Measurements from ENCODE around the gene PSME1. TPM values are rescaled to one million over a fixed set of nuclear protein-coding genes. Genes with fewer than 3 reads are reported as not detected.
A peak's percentile ranks its signal among the peaks of the same experiment; 100 is the strongest.

The PSME1 gene
- total and polyA plus RNA-seq, 2 of the 13 experiments (the other 11 are each of a cell fraction or from before 2014, with no cell fraction given) = 159 to 608 TPM

DNA sequence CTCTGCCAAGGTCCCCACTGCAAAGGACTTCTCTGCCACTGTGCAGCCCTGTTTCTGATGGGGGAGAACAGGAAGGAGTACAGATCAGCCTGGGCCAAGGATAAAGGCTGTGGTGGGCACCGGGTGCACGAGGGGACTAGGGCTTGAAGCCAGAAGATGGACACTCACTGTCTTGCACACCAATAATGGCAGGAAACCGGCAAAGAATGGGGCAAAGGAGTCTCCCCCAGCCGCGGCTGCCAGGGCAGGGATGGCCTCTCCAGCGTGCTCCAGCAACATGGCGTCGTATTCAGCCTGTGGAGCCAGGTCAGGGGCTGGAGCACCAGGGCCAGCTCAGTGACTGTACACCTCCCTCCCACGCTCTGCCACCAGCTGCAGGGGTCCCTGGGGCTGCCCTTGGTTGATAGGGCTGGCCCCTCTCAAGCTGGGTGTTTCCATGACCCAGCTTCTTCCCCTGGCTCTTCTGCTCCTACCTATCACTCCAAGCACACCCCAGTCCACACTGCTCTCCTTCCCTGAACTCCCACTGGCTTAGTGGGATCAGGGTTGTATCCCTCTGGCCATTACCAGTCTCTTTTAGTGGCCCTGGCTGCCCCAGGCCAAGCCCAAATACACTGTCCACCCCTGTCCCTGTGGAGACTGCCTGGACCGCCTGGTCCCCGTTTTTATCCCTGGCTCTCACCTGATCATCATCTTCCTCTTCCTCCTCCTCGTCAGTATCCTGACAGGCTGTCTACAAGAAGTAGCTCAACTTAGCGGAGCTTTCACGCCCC lies 46.3 kb downstream of the PSME1 start (continued):
- TF ChIP-seq ZNF441 (CRISPR knock-in tag; IDR thresholded peaks at IDR 0.05; ENCODE audit: borderline replicate concordance) (no peak), ZNF34 (CRISPR knock-in tag; IDR thresholded peaks at IDR 0.05; ENCODE audit: borderline replicate concordance) (0 out of 2 replicates have a peak, but pooled peaks have one; percentile 15), GABPA (IDR thresholded peaks at IDR 0.05; ENCODE audit: low read depth, low read length) (no peak), GABPA (CRISPR knock-in tag; IDR thresholded peaks at IDR 0.05; ENCODE audit: low read depth) (no peak), TCF12 (IDR thresholded peaks at IDR 0.05) (no peak), TCF12 (CRISPR knock-in tag; IDR thresholded peaks at IDR 0.05) (no peak), RBM22 (optimal IDR thresholded peaks at IDR 0.05; ENCODE audit: low read length) (peak; percentile 36), ZNF672 (CRISPR knock-in tag; IDR thresholded peaks at IDR 0.05) (no peak), BORCS8-MEF2B (CRISPR knock-in tag; IDR thresholded peaks at IDR 0.05) (0 out of 2 replicates have a peak, but pooled peaks have one; percentile 3), PAF1 (CRISPR knock-in tag; IDR thresholded peaks at IDR 0.05) (peak; percentile 66; the same call in 1 of the 2 replicates), ZNF562 (CRISPR knock-in tag; IDR thresholded peaks at IDR 0.05; ENCODE audit: borderline replicate concordance) (no peak)
- TF ChIP-seq, protein P1, sequence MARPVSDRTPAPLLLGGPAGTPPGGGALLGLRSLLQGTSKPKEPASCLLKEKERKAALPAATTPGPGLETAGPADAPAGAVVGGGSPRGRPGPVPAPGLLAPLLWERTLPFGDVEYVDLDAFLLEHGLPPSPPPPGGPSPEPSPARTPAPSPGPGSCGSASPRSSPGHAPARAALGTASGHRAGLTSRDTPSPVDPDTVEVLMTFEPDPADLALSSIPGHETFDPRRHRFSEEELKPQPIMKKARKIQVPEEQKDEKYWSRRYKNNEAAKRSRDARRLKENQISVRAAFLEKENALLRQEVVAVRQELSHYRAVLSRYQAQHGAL (CRISPR knock-in tag; IDR thresholded peaks at IDR 0.05; ENCODE audit: not compliant biosample characterization) = no peak

DNA sequence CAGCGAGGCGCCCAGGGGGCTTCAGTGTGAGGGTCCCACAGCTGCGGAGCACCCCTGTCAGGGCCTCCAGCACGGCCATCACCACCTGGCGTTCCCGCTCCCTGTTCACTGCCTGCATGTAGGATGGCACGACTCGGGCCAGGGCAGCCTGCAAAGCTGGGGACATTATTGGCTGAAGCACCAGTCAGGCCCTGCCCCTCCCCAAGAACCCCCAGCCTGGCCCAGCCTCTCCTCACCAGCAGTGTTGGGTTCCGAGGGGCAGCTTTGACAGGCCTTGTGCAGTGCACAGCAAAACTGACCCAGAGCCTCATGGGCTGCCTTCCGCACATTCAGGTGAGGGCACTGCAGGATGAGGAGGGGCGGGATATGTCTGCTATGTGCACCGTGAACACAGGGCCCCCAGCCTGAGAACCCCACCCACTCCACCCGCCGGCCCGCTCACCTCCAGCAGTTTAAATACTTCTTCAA lies 47.1 kb downstream of the PSME1 start:
- no peak for FAIRE-seq
- Histone ChIP-seq H4K20me1 (ENCODE audit: insufficient read depth, low read length) (no peaks in the 10 kb centered on the region), H3K36me3 (replicated peaks in 1 of 2; ENCODE audit: control insufficient read depth in 1 of 2, insufficient read depth in 2 of 2, low read length in 2 of 2) (peaks cover 85 to 95% of the 10 kb centered on the region in 2 experiments), H3K9me3 (ENCODE audit: low read length) (no peaks in the 10 kb centered on the region), H3K4me2 (ENCODE audit: low read depth, low read length) (no peak overlapping the region), H3K9ac (ENCODE audit: insufficient read depth, low read depth, low read length) (no peak overlapping the region), H3K27ac (ENCODE audit: extremely low read length, insufficient read depth, low read length) (no peak overlapping the region), H3K4me3 (replicated peaks in 1 of 3; ENCODE audit: insufficient read depth in 1 of 3, low read depth in 2 of 3, low read length in 3 of 3) (no peak overlapping the region), H2AFZ (ENCODE audit: low read length) (no peak overlapping the region), H3K27me3 (ENCODE audit: control insufficient read depth in 1 of 2, insufficient read depth in 2 of 2, low read length in 2 of 2) (no peaks in the 10 kb centered on the region), H3K4me1 (ENCODE audit: insufficient read depth, low read length) (peaks cover 13% of the 10 kb centered on the region), H3K79me2 (ENCODE audit: insufficient read depth, low read length) (peaks cover 14% of the 10 kb centered on the region)
- POLR2A ChIA-PET = interaction anchor here (1.0 to 8.1 kb wide), 4 partner anchors 12 to 46 kb away, joined by 3 to 53 read pairs (median 8); partner anchors contain the start of genes IRF9, PSME2 and TM9SF1
- intact Hi-C loops (cut with micrococcal nuclease; ENCODE audit: unreplicated experiment) = no loop called here
- WGBS (ENCODE audit: low lambda C conversion rate) = over 99% methylated on average over 14 of the region's 15 CpGs
- no peak for ATAC-seq
- TF ChIP-seq ZNF776 (CRISPR knock-in tag; IDR thresholded peaks at IDR 0.05) = peak; percentile 36; the same call in 1 of the 2 replicates
- TF ChIP-seq AGO2 (optimal IDR thresholded peaks at IDR 0.05; ENCODE audit: low read depth, low read length) = peak; percentile 82
- TF ChIP-seq HIVEP1 (CRISPR knock-in tag; IDR thresholded peaks at IDR 0.05) = 0 out of 2 replicates have a peak, but pooled peaks have one; percentile 34
- 0 out of 2 replicates have a peak, but pooled peaks have one; percentile 49 for TF ChIP-seq RBFOX2 (IDR thresholded peaks at IDR 0.05; ENCODE audit: low read depth, low read length)
- no peak for TF ChIP-seq REL (CRISPR knock-in tag; conservative IDR thresholded peaks at IDR 0.05)
- peak; percentile 71; the same call in 1 of the 2 replicates for TF ChIP-seq ZNF333 (CRISPR knock-in tag; IDR thresholded peaks at IDR 0.05; ENCODE audit: borderline replicate concordance)
- no peak for TF ChIP-seq CBX2 (IDR thresholded peaks at IDR 0.05; ENCODE audit: low read depth, low read length)
- TF ChIP-seq CBX2 (CRISPR knock-in tag; IDR thresholded peaks at IDR 0.05; ENCODE audit: low read depth) = no peak
- no peak for DNase-seq (ENCODE audit: low spot score)
- CTCF ChIA-PET (ENCODE audit: low intra/inter-chr PET ratio, low total read pairs) = no interaction called here
- BruUV-seq (replicated peaks) = no TSS peak
- in situ Hi-C loops (cut with HindIII; ENCODE audit: extremely low pct_ligation_motif_present, low pct_unique_long_range_greater_than_20kb) = no loop called here

Data from HepG2 (cell line).